NCI-H1436 treated with DMSO at 0.1 percent for 48 hours (cell line): ENCODE measurements around the gene IFFO2.

Source experiments
- DNase-seq: peaks from one replicate; lab custom pipeline; 2025; lab: John Stamatoyannopoulos, UW

The IFFO2 gene

GRCh38 chr1:18950401-18951026, 6.0 kb downstream of the IFFO2 start:
- no peak for DNase-seq

GRCh38 chr1:18949686-18950400, 6.6 kb downstream of the IFFO2 start:
- no peak for DNase-seq

GRCh38 chr1:18948913-18949685, 7.4 kb downstream of the IFFO2 start:
- DNase-seq: no peak

- DNase-seq: no peak
Measured at GRCh38 chr1:18948048-18948912, 8.2 kb downstream of the IFFO2 start.

GRCh38 chr1:18947570-18947969, 8.9 kb downstream of the IFFO2 start:
- DNase-seq: no peak

- no peak for DNase-seq
Measured at GRCh38 chr1:18946550-18947381, 9.7 kb downstream of the IFFO2 start.

- no peak for DNase-seq
Measured at GRCh38 chr1:18945401-18945849, 11.1 kb downstream of the IFFO2 start.

- DNase-seq: no peak
Measured at GRCh38 chr1:18944810-18945209, 11.7 kb downstream of the IFFO2 start.

GRCh38 chr1:18943914-18944572, 12.4 kb downstream of the IFFO2 start:
- no peak for DNase-seq

GRCh38 chr1:18943162-18943561, 13.3 kb downstream of the IFFO2 start:
- no peak for DNase-seq

GRCh38 chr1:18942340-18942739, 14.1 kb downstream of the IFFO2 start:
- no peak for DNase-seq

GRCh38 chr1:18941221-18942141, 15.0 kb downstream of the IFFO2 start:
- no peak for DNase-seq

- DNase-seq: no peak
Measured at GRCh38 chr1:18940303-18941020, 16.0 kb downstream of the IFFO2 start.

GRCh38 chr1:18939398-18940302, 16.8 kb downstream of the IFFO2 start:
- DNase-seq: no peak

GRCh38 chr1:18938707-18939070, 17.8 kb downstream of the IFFO2 start:
- no peak for DNase-seq

- DNase-seq: no peak
Measured at GRCh38 chr1:18938008-18938706, 18.3 kb downstream of the IFFO2 start.

GRCh38 chr1:18937539-18937938, 18.9 kb downstream of the IFFO2 start:
- no peak for DNase-seq
